Stimulated activated CD8-positive, alpha-beta memory T cell treated with anti-CD3 and anti-CD28 coated beads, Interleukin-12 subunit alpha, Interleukin-12 subunit beta, amount 100 ng/mL, for 4 hours (primary cell): Measurements from ENCODE around the gene PRR15L.
"Not testable (repeated sequence)": the region's sequence is repeated elsewhere in the genome, so short reads cannot be mapped to it uniquely, and the experiment has no call there.

Experiments used
- DNase-seq: peaks from one replicate; pipeline ENCODE4 v3.0.0-alpha.2; 2020; ENCODE audit warnings: low read depth

The PRR15L gene

DNA sequence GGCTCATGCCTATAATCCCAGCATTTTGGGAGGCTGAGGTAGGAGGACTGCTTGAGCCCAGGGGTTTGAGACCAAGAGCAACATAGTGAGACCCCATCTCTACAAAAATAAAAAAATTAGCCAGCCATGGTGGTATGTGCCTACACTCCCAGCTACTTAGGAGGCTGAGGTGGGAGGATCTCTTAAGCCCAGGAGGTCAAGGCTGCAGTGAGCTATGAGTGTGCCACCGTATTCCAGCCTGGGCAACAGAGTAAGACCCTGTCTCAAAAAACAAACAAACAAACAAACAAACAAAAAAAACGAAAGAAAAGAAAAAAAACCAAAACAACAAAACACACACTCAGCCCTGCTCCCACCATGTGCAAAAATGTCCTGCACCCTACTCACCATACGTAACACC is 22.2 kb downstream of the PRR15L start:
- DNase-seq: not testable (repeated sequence)

DNA sequence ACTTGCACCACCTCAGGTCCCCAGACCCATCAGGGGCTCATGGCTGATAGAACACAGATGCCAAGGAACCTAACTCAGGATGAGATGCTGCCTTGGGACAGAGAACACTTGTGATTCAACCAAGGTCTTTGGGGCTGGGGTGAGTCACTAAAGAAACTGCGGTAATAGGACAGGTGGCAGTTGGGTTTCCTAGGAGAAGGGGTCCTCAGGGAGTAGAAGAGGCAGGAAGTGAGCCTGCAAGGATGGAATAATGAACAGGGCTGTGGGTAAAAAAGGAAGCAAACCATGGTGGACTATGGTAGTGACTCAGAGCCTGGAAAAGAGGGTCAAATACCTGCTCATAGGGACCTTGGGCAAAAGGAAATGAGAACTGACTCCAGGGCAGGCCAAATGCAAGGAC is 22.8 kb downstream of the PRR15L start:
- DNase-seq: no peak

DNA sequence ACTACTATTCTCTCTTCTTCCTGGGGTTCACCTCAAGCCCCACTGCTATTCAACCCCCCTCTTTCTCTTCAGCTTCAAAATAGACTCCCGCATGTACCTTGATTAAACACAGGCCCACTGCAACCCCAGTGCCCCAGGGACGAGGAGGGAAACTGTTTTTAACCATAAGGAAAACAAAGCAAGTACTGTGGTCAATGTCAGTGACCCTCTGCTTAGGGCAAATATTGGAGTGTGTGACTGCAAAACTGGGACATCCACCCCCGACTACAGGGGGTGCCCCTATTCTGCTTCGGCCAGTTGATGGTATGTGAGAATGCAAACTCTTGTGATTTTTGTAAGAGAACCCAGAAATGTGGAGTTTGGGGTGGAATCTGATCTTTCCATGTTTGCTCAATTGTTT is 25.8 kb downstream of the PRR15L start:
- no peak for DNase-seq

DNA sequence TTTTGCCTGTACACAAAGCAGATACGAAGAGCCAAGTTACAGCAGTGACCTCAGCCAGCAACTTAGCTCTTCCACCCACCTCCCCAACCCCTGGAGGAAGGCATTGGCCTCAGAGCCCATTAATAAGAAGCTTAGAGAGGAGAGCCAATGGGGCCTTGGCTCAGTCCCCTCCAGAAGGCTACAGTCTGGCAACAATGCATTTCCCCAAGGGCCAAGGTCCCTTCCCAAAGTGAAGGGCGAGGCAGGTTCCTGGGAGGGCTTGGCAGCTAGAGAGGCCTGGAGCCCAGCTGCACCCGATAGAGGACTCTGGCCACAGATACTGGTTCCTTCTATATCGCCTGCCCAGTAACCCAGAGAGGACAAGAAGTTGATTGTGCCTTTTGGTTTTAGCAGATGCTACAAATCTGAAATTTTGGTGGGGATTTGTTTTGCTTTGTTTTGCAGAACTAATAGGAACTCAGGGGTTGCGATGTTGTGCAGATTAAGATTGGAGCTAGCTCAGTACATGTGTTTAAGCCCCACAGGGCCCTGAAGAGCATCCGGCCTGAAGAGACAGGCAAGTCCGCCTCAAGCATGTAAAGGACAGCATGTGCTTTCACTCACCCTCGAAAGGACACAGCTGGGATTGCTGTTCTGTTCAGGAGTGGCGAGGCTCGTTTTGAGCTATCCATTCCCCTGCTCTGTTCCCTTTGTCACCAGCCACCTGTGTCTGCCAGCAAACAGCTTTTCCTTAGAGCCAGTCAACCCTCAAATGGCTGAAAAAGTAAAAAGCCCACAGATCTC is 28.3 kb downstream of the PRR15L start:
- no peak for DNase-seq

DNA sequence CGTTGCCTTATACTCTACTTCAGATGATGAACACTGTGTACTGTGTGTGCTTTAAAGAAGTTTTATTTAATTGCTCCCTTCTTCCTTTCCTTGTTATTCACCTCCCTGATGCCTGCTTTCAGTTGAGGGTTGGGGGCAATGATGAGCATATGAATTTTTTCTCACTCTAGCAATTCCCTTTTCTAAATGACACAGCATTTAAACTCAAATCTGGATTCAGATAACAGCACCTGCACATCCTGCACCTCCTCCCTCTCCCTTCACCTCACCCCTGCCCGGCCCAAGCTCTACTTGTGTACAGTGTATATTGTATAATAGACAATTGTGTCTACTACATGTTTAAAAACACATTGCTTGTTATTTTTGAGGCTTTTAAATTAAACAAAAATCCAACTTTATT is 29.3 kb downstream of the PRR15L start:
- no peak for DNase-seq

DNA sequence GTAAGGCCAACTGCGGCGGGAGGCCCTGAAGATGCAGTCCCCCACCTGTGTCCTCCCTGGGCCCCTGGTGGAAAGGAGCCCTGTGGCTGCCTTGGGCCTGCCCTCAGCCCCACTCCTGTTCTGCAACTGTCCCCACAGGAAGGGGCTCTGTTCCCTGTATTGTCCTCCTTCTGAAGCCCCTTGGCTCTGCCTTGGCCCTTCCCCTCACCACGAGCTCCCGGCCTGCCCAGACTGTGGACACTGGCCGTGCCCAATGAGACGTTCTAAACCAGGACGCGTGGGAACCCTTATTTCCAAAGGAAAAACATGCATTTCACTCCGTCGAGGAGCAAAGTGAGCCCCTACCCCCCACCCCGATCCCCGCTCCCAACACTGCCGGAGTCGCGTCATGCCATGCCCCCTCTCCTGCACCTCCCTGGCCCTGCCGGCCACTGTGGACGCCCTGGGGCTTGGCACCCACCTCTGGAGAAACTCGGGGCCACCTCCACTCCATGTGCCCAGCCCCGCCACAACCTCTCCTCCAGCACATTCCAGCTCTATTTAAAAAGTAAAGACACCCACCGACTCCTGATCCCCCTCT is 29.8 kb downstream of the PRR15L start:
- no peak for DNase-seq

- no peak for DNase-seq
Measured at GRCh38 chr17:47925678-47925988, 32.0 kb downstream of the PRR15L start.

- DNase-seq: no peak
Measured at GRCh38 chr17:47924785-47925677, 32.7 kb downstream of the PRR15L start.

GRCh38 chr17:47919889-47920288 is 37.8 kb downstream of the PRR15L start:
- not testable (repeated sequence) for DNase-seq

- no peak for DNase-seq
Measured at GRCh38 chr17:47918991-47919390, 38.7 kb downstream of the PRR15L start.

DNA sequence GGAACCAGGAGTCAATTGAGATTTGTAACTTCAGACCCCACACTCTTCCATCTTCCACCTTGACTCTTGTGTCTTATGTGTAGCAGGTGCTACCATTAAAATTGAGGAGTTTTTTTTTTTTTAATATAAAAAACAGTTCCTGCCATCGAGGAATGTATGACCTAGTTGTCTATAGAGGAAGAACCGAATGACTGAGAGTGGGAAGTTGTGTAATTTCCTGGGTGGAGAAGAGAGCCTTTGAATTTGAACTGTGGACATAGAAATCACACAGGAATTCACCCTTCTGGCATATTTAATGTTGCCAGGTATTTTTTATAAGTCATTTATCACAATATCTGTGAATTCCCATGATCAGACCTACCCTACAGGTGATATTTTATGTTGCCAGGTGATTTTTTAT is 39.7 kb downstream of the PRR15L start:
- DNase-seq: no peak

DNA sequence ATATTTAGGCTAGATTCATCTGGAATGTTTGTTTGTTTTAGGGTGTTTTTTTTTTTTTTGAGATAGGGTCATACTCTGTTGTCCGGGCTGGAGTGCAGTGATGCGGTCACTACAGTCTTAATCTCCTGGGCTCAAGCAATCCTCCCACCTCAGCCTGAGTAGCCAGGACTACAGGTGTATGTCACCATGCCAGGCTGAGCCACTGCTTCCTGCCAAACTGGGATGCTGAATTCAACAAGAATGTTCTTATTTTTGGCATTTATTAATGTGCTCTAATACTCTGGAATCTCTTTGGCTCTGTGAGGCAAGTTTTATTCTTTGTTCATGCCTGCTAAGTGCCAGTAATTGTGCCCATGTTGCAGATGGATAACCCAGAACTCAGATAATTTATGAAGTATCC is 40.1 kb downstream of the PRR15L start:
- DNase-seq: no peak

DNA sequence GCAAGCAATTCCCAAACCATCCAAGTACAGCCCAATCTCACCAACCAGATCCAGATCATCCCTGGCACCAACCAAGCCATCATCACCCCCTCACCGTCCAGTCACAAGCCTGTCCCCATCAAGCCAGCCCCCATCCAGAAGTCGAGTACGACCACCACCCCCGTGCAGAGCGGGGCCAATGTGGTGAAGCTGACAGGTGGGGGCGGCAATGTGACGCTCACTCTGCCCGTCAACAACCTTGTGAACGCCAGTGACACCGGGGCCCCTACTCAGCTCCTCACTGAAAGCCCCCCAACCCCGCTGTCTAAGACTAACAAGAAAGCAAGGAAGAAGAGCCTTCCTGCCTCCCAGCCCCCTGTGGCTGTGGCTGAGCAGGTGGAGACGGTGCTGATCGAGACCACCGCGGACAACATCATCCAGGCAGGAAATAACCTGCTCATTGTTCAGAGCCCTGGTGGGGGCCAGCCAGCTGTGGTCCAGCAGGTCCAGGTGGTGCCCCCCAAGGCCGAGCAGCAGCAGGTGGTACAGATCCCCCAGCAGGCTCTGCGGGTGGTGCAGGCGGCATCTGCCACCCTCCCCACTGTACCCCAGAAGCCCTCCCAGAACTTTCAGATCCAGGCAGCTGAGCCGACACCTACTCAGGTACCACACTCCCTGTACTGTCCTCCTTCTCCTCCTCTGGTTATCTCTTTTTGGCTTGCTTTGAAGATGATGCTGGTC is 41.0 kb downstream of the PRR15L start:
- no peak for DNase-seq

DNA sequence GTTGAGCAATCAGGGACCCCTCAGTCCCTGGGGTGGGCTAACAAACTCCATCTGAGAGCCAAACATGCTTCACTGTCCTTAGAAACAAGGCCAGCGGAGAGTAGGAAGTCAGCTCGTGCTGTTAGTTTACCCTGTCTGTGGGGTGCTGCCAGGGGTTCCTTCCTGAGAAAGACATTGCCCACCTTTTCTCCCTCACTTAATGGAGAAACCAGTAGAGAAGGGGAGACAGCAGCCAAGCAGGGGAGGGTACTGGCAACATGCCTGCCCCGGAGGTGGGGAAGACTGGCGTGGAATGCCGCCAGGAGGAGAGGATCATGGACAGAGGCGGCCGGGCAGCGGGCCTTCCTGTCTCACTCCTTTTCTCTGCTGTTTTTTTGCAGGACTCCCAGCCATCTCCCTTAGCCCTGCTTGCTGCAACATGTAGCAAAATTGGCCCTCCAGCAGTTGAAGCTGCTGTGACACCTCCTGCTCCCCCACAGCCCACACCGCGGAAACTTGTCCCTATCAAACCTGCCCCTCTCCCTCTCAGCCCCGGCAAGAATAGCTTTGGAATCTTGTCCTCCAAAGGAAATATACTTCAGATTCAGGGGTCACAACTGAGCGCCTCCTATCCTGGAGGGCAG is 41.8 kb downstream of the PRR15L start:
- no peak for DNase-seq

GRCh38 chr17:47914306-47914948 is 43.3 kb downstream of the PRR15L start:
- no peak for DNase-seq

DNA sequence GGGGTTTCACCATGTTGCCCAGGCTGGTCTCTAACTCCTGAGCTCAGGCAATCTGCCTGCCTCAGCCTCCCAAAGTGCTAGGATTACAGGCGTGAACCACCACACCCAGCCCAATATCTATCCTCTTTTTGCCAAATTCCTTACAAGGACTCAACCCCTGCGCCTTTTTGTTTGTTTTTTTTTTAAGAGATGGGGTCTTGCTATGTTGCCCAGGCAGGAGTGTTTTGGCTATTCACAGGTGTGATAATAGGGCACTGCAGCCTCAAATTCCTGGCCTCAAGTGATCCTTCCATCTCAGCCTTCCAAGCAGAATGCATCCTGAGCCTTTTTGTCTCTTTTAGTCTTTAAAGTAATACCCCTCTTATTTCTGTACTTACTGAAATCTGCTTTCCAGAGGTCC is 44.6 kb downstream of the PRR15L start:
- DNase-seq: no peak

- no peak for DNase-seq
Measured at GRCh38 chr17:47907932-47908562, 49.6 kb downstream of the PRR15L start.

- no peak for DNase-seq
Measured at GRCh38 chr17:47906443-47906842, 51.2 kb downstream of the PRR15L start.

DNA sequence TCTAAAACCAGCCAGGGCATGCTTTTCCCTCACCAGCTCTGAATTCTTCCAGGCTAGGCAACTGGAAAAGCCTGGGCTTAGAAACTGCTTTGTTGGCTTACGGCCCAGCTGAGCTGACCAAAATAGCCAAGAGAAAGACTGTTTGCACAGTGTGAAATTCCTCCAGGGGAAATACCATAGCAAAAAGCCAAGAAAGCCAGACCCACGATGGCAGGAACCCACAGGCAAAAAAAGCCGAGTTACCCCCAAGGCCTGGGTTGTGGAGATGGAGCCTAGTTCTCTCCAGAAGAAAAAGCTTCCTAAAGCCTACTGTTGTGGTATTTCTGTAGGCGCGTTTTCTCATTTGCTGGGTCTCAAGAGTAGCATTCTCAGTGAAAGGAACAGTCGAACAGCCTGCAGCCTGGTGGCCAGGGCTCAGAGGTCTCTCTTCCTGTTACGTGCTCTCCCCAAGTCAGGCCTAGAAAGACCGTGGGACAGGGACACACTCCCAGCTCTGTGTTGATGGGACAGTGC is 52.4 kb downstream of the PRR15L start:
- DNase-seq: no peak

DNA sequence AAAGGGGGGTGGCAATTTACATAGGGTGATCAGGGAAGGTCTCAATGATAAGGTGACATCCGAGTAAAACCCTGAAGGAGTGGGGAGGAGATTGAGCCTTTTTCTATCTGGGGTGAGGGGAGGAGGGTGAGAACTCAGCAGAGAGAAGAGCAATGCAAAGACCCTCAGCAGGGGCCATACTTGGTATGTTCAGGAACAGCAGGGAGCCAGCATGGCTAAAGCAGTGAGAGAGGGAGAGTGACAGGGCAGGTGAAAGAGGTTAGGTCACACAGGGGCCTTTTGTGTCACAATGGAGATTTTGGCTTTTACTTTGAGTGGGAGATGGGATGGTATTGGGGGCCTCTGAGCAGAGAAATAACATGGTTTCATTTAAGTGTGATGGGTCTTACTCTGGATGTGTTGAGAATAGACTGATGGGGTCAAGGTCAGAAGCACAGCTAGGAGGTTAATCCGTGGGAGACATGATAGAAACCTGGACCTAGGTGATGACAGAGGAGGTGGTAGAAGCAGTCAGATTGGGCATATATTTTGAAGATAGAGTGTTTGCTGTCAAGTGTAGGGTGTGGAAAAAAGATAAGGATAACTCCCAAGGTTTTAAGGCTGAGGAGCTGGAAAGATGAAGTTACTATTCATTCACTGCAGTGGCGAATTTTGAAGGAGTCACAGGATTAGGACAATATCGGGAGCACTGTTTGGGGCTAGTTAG is 55.5 kb downstream of the PRR15L start:
- no peak for DNase-seq
